GM19035 (cell line): ENCODE measurements around the gene ZFP90.
"Not testable (repeated sequence)": the region's sequence is repeated elsewhere in the genome, so short reads cannot be mapped to it uniquely, and the experiment has no call there.

ENCODE experiments used
- ATAC-seq: cut with Tn5 transposase; IDR thresholded peaks from one replicate; pipeline ENCODE4 v1.9.1; 2021; ENCODE audit not compliant: unreplicated experiment

The ZFP90 gene

GRCh38 chr16:68517606-68518166, 21.4 kb upstream of the ZFP90 start:
- no peak for ATAC-seq

DNA sequence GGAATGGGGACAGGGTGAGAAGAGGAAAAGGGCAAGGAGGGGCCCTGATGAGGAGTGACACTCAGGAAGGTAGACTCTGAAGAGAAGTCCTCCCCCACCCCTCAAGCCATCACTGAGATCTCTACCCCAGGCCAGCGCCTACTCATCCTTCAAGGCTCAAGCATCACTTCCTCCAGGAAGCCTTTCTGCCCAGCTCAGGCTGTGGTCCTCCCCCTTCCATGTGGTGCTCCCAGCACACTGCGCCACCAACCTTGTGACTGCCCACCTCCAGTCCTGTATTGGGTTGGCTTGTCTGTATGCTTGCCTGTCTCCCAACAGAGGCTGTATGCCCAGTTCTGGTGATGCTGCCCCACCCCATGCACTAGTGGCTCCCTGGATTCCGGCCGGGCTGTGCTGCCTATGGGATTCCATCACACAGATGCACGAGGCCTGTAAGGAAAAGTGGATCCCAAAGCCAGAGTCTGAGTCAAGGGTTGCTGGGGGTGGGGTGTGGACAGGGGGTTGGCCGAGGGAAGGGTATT, 19.8 kb upstream of the ZFP90 start:
- ATAC-seq, result no peak

- ATAC-seq, result peak; percentile 94
Measured at GRCh38 chr16:68520649-68521086, 18.4 kb upstream of the ZFP90 start.

GRCh38 chr16:68524069-68524820, 14.8 kb upstream of the ZFP90 start:
- no peak for ATAC-seq

DNA sequence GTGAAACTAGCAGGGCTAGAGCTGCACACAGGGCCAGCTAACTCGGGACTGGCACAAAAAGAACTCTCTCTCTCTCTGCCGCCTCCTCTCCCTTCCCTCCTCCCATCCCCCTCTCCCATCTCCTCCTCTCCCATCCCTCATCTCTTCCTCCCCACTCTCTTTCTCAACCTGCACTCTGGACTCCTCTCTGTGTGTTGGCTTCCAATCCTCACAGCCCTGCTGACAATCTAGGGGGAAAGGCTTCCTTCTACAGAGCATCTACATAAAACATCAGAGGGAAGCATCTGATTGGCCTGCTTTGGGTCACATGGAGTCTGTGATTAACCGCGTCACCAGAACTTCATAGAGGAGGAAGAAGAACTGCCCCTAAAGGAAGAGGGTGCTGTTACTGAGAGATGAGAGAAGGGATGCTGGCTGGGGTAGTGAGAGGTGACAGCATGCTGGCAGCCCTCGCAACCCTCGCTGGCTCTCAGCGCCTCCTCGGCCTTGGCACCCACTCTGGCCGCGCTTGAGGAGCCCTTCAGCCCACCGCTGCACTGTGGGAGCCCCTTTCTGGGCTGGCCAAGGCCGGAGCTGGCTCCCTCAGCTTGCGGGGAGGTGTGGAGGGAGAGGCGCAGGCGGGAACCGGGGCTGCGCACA, 12.8 kb upstream of the ZFP90 start:
- ATAC-seq, result no peak

DNA sequence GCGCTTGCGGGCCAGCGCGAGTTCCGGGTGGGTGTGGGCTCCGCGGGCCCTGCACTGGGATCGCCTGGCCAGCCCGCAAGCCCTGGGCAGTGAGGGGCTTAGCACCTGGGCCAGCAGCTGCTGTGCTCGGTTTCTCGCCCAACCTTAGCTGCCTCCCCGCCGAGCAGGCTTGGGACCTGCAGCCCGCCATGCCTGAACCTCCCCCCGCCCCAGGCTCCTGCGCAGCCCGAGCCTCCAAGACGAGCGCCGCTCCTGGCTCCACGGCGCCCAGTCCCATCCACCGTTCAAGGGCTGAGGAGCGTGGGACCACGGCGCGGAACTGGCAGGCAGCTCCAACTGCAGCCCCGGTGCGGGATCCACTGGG, 12.3 kb upstream of the ZFP90 start:
- no peak for ATAC-seq

DNA sequence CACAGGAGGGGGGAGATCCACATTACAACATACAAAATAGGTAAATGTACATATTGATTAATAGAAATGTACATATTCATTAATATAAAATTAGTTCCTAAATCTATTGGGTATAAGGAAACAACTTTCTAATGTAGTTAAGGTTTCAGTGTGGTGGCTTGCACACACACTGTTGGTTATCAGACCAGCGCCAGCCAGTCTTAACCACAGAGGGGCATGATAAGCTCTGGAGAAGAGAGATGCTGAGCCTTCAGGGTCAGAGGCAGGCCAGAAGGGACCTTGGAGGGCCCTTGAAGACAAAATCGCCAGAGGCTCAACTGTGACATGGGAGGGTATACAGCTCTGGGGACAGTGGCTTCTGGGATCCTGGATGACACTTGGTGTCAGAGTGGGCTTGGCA, 10.9 kb upstream of the ZFP90 start:
- peak; percentile 24 for ATAC-seq

GRCh38 chr16:68528686-68529379, 10.3 kb upstream of the ZFP90 start:
- peak; percentile 82 for ATAC-seq

DNA sequence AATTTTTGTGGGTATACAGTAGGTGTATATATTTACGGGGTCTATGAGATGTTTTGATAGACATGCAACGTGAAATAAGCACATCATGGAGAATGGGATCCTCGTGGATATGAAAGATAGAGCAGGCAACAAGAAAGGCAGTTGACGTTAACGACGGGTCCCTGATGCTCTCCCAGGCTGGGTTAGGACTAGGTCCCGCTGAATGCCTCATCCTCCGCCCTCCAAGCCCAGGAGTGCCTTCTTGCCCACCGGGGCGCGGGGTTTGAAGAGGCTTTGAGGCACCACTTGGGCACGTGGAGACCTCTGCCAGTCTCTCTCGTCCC, 9.5 kb upstream of the ZFP90 start:
- ATAC-seq, result no peak

GRCh38 chr16:68529931-68530701, 9.0 kb upstream of the ZFP90 start:
- ATAC-seq, result peak; percentile 86

DNA sequence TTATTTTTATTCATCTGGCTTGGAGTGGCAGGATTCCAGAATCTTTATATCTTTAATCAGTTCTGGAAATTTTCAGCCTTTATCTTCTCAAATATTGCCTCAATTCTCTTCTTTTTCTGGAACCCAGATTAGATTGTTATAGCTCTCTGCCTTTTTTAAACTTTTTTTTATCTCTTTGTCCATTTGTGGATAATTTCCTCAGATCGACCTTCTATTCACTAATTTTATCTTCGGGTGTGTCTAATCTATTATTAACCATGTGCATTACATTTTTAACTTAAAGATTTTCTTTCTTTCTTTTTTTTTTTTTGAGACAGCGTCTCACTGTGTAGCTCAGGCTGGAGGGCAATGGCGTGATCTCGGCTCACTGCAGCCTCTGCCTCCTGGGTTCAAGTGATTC, 5.2 kb upstream of the ZFP90 start:
- ATAC-seq, result no peak

DNA sequence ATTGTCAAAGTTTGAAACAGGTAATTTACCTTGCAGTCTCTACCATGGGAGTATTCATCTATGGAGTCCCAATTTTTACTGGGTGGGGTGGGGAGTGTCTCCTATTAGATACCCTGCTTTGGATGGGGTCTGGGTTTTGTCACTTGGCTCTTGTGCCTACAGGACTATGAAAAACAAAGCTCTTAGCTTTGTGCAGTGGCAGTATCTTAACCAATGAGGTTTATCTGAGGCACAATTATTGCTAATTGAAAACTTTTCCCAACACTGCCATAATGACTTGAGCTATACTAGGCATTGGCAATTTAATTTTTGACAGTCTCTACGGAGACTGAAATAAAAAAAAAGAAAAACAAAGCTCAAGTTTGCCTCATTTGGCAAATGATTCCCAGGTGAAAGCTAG, 3.8 kb upstream of the ZFP90 start:
- no peak for ATAC-seq

GRCh38 chr16:68539711-68540239, 684 bp downstream of the ZFP90 start:
- peak; percentile 12 for ATAC-seq

- ATAC-seq, result no peak
Measured at GRCh38 chr16:68548947-68549346, 9.9 kb downstream of the ZFP90 start.

GRCh38 chr16:68553186-68553585, 14.1 kb downstream of the ZFP90 start:
- ATAC-seq, result no peak

GRCh38 chr16:68560341-68560740, 21.2 kb downstream of the ZFP90 start:
- not testable (repeated sequence) for ATAC-seq

DNA sequence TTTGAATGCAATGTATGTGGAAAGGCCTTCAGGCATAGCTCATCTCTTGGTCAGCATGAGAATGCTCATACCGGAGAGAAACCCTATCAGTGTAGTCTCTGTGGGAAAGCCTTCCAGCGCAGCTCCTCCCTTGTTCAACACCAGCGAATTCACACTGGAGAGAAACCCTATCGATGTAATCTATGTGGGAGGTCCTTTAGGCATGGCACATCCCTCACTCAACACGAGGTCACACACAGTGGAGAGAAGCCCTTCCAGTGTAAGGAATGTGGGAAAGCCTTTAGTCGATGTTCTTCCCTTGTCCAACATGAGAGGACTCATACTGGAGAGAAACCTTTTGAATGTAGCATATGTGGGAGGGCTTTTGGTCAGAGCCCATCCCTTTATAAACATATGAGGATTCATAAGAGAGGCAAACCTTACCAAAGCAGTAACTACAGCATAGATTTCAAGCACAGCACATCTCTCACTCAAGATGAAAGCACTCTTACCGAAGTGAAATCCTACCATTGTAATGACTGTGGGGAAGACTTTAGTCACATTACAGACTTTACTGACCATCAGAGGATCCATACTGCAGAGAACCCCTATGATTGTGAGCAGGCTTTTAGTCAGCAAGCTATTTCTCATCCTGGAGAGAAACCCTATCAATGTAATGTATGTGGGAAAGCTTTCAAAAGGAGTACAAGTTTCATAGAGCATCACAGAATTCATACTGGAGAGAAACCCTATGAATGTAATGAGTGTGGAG, 24.7 kb downstream of the ZFP90 start:
- ATAC-seq, result no peak

DNA sequence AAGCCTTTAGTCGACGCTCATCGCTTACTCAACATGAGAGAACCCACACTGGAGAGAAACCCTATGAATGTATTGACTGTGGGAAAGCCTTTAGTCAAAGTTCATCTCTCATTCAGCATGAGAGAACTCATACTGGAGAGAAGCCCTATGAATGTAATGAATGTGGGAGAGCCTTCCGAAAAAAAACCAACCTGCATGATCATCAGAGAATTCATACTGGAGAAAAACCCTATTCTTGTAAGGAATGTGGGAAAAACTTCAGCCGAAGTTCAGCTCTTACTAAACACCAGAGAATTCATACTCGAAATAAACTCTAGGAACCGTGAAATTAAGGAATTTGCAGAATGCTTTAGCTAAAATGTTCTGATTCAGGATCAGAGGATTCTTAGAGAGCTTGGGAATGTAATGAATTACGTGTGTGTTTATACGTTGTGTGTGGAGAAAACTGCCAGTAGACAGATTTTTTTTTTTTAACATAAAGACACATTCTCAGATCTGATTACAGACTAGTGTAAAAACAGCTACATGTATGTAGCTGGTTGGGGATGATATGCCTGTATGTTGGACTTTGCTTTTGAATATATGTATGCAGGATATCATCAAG, 25.4 kb downstream of the ZFP90 start:
- ATAC-seq, result no peak

DNA sequence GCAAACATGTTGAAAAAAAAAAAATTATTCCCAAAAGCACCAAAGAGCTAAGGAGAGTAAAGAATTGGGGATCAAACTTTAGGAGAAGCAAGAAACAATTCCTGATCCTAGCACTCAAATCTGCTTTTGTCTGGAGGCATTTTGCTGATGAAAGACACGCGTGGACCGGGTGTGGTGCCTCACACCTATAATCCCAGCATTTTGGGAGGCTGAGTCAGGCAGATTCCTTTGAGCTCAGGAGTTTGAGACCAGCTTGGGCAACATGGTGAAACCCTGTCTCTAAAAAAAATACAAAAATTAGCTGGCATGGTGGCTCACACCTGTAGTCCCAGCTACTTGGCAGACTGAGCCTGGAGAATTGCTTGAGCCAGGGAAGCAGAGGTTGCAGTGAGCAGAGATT, 35.4 kb downstream of the ZFP90 start:
- ATAC-seq, result no peak

- no peak for ATAC-seq
Measured at GRCh38 chr16:68575082-68575481, 36.0 kb downstream of the ZFP90 start.
